ENCODE results near the gene PCDHB3. TPM values are rescaled to one million over a fixed set of nuclear protein-coding genes. Genes with fewer than 3 reads are reported as not detected.
"Not testable (repeated sequence)": the region's sequence is repeated elsewhere in the genome, so short reads cannot be mapped to it uniquely, and the experiment has no call there.

The PCDHB3 gene
- total RNA-seq, 1 donor from 2014 or later: 3.9 TPM

DNA sequence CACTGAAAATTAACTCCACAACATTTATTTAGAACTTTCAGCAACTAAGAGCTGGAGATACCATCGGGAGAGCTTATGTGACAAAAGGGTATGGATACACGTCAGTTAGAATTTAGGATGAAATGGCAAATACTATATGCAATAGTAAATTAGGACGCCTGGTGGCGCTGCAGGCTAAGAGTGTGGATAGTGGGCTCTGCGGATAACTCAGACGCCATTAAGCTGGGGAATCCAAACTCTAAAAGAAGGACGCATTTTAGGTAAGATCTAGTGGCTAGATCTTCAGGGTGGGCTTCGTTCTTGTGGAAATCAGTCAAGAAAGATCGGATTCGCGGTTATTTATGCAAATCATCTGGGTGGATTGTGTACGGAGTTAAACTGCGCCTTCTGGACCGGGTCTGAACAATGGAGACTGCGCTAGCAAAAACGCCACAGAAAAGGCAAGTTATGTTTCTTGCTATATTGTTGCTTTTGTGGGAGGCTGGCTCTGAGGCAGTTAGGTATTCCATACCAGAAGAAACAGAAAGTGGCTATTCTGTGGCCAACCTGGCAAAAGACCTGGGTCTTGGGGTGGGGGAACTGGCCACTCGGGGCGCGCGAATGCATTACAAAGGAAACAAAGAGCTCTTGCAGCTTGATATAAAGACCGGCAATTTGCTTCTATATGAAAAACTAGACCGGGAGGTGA is 34.9 kb downstream of the PCDHB3 start, which contains the start of gene PCDHB5:
PCDHB5 (plus strand) TSS at position 177 of the 688 bp plus-strand sequence; CDS start at position 406, 229 bp downstream.
- Mint-ChIP-seq H3K27me3 (no peaks in the 10 kb centered on the region), H3K27ac (peak within 1 kb of the TSS; percentile 94), H3K36me3 (peaks cover 25% of the 10 kb centered on the region), H3K9me3 (peaks cover 29% of the 10 kb centered on the region), H3K4me3 (peak within 1 kb of the TSS; percentile 94), H3K4me1 (ENCODE audit: unreplicated experiment) (no peaks in the 10 kb centered on the region)
- TF ChIP-seq, protein P1, sequence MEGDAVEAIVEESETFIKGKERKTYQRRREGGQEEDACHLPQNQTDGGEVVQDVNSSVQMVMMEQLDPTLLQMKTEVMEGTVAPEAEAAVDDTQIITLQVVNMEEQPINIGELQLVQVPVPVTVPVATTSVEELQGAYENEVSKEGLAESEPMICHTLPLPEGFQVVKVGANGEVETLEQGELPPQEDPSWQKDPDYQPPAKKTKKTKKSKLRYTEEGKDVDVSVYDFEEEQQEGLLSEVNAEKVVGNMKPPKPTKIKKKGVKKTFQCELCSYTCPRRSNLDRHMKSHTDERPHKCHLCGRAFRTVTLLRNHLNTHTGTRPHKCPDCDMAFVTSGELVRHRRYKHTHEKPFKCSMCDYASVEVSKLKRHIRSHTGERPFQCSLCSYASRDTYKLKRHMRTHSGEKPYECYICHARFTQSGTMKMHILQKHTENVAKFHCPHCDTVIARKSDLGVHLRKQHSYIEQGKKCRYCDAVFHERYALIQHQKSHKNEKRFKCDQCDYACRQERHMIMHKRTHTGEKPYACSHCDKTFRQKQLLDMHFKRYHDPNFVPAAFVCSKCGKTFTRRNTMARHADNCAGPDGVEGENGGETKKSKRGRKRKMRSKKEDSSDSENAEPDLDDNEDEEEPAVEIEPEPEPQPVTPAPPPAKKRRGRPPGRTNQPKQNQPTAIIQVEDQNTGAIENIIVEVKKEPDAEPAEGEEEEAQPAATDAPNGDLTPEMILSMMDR (conservative IDR thresholded peaks at IDR 0.05): peak; percentile 61
- DNase-seq (ENCODE audit: extremely low spot score, unreplicated experiment): no peak

DNA sequence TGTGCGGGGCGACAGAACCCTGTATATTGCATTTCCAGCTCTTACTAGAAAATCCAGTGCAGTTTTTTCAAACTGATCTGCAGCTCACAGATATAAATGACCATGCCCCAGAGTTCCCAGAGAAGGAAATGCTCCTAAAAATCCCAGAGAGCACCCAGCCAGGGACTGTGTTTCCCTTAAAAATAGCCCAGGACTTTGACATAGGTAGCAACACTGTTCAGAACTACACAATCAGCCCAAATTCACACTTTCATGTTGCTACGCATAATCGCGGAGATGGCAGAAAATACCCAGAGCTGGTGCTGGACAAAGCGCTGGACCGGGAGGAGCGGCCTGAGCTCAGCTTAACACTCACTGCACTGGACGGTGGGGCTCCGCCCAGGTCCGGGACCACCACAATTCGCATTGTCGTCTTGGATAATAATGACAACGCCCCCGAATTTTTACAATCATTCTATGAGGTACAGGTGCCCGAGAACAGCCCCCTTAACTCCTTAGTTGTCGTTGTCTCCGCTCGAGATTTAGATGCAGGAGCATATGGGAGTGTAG is 35.5 kb downstream of the PCDHB3 start:
- DNase-seq (ENCODE audit: extremely low spot score, unreplicated experiment): no peak
- Mint-ChIP-seq H3K9me3 (peaks cover 29% of the 10 kb centered on the region), H3K4me3 (peak overlapping the region; percentile 94), H3K27me3 (no peaks in the 10 kb centered on the region), H3K27ac (peak overlapping the region; percentile 94), H3K4me1 (ENCODE audit: unreplicated experiment) (no peaks in the 10 kb centered on the region), H3K36me3 (peaks cover 25% of the 10 kb centered on the region)
- TF ChIP-seq, protein P1 (conservative IDR thresholded peaks at IDR 0.05): no peak

DNA sequence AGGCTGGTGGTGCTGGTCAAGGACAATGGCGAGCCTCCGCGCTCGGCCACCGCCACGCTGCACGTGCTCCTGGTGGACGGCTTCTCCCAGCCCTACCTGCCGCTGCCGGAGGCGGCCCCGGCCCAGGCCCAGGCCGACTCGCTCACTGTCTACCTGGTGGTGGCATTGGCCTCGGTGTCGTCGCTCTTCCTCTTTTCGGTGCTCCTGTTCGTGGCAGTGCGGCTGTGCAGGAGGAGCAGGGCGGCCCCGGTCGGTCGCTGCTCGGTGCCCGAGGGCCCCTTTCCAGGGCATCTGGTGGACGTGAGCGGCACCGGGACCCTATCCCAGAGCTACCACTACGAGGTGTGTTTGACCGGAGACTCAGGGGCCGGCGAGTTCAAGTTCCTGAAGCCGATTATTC is 37.1 kb downstream of the PCDHB3 start:
- not testable (repeated sequence) for H3K4me1 Mint-ChIP-seq (ENCODE audit: unreplicated experiment); H3K27me3 Mint-ChIP-seq; DNase-seq (ENCODE audit: extremely low spot score, unreplicated experiment); H3K4me3 Mint-ChIP-seq; H3K27ac Mint-ChIP-seq
- Mint-ChIP-seq H3K36me3 (peaks cover 25% of the 10 kb centered on the region), H3K9me3 (peaks cover 29% of the 10 kb centered on the region)

DNA sequence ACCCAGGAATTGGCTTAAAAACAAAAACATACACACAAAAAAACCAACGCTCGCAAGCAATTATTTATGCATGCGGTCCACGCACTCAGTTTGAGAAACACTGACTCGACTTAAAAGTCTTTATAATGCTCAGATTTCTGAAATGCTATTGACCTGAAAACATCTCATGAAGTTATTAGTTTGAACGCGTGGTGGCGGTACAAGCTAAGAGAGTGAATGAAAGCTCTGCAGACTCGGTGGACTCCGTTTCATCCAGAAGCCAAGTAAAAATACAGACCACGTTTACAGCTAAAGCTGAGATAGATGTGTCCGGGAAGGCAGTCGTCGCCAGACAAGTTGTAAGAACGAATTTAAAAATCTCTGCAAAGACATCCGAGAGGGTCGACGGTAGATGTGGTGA is 49.5 kb downstream of the PCDHB3 start, which contains the start of gene PCDHB6:
PCDHB6 (plus strand) TSS at position 246 of the 400 bp plus-strand sequence. CDS start 201 bp downstream, outside the sequence.
- H3K27ac Mint-ChIP-seq: no peak within 1 kb of the TSS
- H3K4me3 Mint-ChIP-seq: no peak within 1 kb of the TSS
- TF ChIP-seq, protein P1 (conservative IDR thresholded peaks at IDR 0.05): no peak
- H3K9me3 Mint-ChIP-seq: peaks cover 10% of the 10 kb centered on the region
- DNase-seq (ENCODE audit: extremely low spot score, unreplicated experiment): no peak
- no peaks in the 10 kb centered on the region for H3K4me1 Mint-ChIP-seq (ENCODE audit: unreplicated experiment)
- H3K36me3 Mint-ChIP-seq: peaks cover 7% of the 10 kb centered on the region
- H3K27me3 Mint-ChIP-seq: no peaks in the 10 kb centered on the region

DNA sequence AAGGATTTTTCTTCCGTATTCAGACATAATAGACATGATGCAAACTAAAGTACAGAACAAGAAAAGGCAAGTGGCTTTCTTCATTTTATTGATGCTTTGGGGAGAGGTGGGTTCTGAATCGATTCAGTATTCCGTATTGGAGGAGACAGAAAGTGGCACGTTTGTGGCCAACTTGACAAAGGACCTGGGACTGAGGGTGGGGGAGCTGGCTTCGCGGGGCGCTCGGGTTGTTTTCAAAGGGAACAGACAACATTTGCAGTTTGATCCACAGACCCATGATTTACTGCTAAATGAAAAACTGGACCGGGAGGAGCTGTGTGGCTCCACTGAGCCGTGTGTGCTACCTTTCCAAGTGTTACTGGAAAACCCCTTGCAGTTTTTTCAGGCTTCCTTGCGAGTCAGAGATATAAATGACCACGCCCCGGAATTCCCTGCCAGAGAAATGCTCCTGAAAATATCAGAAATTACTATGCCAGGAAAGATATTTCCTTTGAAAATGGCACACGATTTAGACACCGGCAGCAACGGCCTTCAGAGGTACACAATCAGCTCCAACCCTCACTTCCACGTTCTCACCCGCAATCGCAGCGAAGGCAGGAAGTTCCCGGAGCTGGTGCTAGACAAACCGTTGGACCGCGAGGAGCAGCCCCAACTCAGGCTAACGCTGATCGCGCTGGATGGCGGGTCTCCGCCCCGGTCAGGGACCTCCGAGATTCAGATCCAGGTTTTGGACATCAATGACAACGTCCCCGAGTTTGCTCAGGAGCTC is 50.1 kb downstream of the PCDHB3 start:
- Mint-ChIP-seq H3K4me3 (no peak overlapping the region), H3K36me3 (peaks cover 7% of the 10 kb centered on the region), H3K4me1 (ENCODE audit: unreplicated experiment) (no peaks in the 10 kb centered on the region), H3K27ac (no peak overlapping the region), H3K27me3 (no peaks in the 10 kb centered on the region), H3K9me3 (peaks cover 10% of the 10 kb centered on the region)
- no peak for DNase-seq (ENCODE audit: extremely low spot score, unreplicated experiment)
- TF ChIP-seq, protein P1 (conservative IDR thresholded peaks at IDR 0.05): no peak

DNA sequence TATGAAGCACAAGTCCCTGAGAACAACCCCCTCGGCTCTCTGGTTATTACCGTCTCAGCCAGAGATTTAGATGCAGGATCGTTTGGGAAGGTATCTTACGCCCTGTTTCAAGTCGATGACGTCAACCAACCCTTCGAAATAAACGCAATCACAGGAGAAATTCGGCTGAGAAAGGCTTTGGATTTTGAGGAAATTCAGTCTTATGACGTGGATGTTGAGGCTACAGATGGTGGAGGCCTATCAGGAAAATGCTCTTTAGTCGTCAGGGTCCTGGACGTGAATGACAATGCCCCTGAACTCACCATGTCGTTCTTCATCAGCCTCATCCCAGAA is 50.7 kb downstream of the PCDHB3 start:
- peaks cover 7% of the 10 kb centered on the region for H3K36me3 Mint-ChIP-seq
- peaks cover 12% of the 10 kb centered on the region for H3K9me3 Mint-ChIP-seq
- TF ChIP-seq, protein P1 (conservative IDR thresholded peaks at IDR 0.05): no peak
- H3K27me3 Mint-ChIP-seq: no peaks in the 10 kb centered on the region
- no peak overlapping the region for H3K27ac Mint-ChIP-seq
- no peak overlapping the region for H3K4me3 Mint-ChIP-seq
- H3K4me1 Mint-ChIP-seq (ENCODE audit: unreplicated experiment): no peaks in the 10 kb centered on the region
- no peak for DNase-seq (ENCODE audit: extremely low spot score, unreplicated experiment)

DNA sequence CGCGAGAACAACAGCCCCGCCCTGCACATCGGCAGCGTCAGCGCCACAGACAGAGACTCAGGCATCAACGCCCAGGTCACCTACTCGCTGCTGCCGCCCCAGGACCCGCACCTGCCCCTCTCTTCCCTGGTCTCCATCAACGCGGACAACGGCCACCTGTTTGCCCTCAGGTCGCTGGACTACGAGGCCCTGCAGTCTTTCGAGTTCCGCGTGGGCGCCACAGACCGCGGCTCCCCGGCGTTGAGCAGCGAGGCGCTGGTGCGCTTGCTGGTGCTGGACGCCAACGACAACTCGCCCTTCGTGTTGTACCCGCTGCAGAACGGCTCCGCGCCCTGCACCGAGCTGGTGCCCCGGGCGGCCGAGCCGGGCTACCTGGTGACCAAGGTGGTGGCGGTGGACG is 51.4 kb downstream of the PCDHB3 start:
- H3K9me3 Mint-ChIP-seq: peaks cover 19% of the 10 kb centered on the region

DNA sequence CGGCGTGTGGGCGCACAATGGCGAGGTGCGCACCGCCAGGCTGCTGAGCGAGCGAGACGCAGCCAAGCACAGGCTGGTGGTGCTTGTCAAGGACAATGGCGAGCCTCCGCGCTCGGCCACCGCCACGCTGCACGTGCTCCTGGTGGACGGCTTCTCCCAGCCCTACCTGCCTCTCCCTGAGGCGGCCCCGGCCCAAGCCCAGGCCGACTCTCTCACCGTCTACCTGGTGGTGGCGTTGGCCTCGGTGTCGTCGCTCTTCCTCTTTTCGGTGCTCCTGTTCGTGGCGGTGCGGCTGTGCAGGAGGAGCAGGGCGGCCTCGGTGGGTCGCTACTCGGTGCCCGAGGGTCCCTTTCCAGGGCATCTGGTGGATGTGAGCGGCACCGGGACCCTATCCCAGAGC is 51.8 kb downstream of the PCDHB3 start:
- H3K27ac Mint-ChIP-seq; H3K36me3 Mint-ChIP-seq; H3K4me3 Mint-ChIP-seq; H3K4me1 Mint-ChIP-seq (ENCODE audit: unreplicated experiment); DNase-seq (ENCODE audit: extremely low spot score, unreplicated experiment); H3K27me3 Mint-ChIP-seq: not testable (repeated sequence)
- H3K9me3 Mint-ChIP-seq: peaks cover 21% of the 10 kb centered on the region

More for the DNA sequence above, 51.4 kb downstream of the PCDHB3 start:
- DNase-seq (ENCODE audit: extremely low spot score, unreplicated experiment); H3K27ac Mint-ChIP-seq; H3K4me1 Mint-ChIP-seq (ENCODE audit: unreplicated experiment); H3K27me3 Mint-ChIP-seq; H3K36me3 Mint-ChIP-seq; H3K4me3 Mint-ChIP-seq: not testable (repeated sequence)
